GM21529 (cell line): ENCODE measurements around the gene SEMA3D.

ENCODE experiments used
- ATAC-seq: cut with Tn5 transposase; IDR thresholded peaks from one replicate; pipeline ENCODE4 v1.9.1; 2021; ENCODE audit not compliant: unreplicated experiment

SEMA3D gene

DNA sequence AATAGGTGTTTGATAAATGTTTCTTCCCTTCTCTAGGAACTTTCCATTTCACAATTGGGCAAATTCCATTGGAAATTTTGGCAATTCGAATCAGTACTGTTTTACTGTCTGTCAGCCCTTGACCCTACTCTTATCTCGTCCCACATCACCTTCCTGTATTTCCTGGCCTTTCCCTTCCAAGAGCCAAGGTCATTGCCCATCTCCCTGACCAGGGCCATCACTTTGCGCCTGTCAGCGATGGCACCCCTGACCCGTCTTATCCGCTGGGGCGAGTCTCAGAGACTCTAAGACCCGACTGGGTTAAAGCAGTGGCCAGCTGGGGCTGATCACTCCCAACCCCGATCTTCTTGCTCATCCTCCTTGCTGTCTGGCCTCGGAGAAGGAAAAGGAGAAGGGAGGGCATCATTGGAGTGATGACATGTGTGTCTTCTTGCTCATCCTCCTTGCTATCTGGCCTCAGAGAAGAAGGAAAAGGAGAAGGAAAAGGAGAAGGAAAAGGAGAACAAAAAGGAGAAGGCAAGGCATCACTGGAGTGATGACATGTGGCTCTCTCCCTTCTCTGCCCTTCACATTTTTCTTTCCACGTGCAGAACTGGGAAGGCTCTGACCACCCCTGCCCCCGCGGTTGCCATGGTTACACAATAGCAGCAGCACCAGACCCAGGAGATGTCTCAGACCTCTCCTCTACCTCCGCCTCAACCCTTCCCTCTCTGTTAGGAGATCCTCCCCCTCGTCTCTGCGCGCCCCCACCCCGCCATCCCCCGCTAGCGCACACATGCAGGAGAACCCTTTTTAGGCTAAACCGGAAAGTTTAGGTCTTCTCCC lies 2.0 kb downstream of the SEMA3D start:
- ATAC-seq: no peak

- no peak for ATAC-seq
Measured at GRCh38 chr7:85183296-85183695, 3.6 kb downstream of the SEMA3D start.

- ATAC-seq: no peak
Measured at GRCh38 chr7:85178531-85179298, 8.1 kb downstream of the SEMA3D start.

- ATAC-seq: no peak
Measured at GRCh38 chr7:85177316-85177715, 9.5 kb downstream of the SEMA3D start.

DNA sequence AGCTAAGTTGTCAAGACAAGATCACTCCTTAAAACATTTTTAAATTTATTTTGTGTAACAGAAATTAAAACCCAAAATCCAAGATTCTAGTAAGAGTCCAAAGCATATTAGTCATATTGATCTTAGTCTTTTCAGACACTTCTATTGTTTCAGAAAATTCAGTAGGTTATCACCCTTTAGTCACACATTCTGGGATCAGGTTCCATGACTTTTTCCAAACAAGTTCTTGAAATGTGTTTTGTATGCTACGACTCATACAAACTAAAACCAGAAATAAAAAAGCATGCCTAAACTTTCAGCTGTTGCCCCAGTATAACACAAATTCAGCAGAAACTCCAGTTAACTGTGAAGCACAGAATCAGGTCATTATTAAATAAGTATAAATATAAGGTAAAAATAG lies 10.7 kb downstream of the SEMA3D start:
- ATAC-seq: no peak

- ATAC-seq: no peak
Measured at GRCh38 chr7:85175217-85175616, 11.6 kb downstream of the SEMA3D start.

DNA sequence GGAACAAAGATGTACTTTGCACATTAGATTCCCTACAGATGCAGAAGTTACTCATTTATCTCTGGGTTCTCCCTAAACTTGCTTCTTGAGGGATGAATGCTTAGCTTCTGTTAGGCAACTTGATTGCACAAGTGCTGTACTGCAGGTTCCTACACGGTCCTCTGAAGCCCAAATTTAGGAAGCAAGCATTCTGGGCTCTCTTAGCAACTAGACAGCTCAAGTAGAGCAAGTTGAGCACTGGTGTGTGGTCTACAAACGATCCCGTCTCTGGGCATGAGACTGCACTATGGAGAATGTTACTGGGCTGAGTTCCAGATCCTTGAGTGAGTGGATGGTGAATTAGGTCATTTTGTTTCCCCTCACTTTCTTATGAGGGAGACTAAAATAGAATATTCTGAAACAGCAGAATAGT lies 14.3 kb downstream of the SEMA3D start:
- ATAC-seq: no peak

DNA sequence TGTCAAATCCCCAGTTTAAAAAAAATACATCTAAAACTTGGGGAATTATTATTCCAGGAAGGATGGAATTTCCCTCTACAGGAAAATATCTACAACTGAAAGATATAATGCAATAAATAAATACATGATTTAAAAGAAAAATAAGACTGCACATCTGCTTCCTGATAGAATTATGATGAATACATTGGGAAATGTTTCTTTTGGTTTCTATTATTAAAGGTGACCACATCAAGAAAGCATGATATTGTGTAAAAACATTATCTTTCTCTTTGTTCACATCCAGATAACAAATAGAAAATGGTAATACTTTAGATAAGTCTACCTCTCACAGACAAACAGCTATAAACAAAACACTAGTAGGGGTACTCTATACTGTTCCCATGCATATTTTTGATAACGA lies 19.2 kb downstream of the SEMA3D start:
- no peak for ATAC-seq

DNA sequence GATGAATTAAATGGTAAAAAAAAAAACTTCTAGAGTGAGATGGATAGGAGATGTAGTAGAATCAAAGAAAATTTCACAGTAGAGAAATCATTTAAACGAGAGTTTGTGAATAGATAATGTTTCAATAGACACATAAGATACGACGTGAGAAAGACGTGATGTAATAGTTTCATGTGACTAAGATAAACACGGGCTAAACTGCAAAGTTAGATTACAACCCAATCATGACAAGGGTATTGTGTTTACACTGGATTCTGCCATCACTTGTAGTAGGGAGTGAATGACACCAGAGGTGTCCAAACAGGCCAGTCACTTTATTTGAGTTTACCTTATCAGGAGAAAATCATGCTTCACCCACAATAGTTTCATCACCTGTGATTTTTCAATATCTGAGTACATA lies 21.6 kb downstream of the SEMA3D start:
- ATAC-seq: no peak

DNA sequence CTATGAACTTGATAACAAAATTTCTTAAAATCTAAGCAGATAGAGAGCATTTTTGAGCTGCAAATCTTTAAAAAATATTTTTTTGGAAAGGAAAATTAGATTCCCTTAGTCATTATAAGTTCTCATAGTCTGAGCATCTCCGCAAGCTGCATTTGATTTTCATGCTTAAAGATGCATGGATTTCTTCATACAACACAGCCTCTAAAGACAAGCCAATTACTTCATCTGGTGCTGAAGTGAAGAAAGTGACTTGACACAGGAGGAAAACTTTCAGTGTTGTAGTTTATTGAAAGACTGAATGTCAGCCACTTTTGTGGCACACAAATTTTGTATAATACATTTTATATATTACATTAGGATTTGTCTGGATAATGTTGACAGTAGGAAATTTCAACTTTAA lies 22.5 kb downstream of the SEMA3D start:
- ATAC-seq: no peak

- ATAC-seq: no peak
Measured at GRCh38 chr7:85162721-85163120, 24.1 kb downstream of the SEMA3D start.

- ATAC-seq: peak; percentile 89
Measured at GRCh38 chr7:85160223-85160622, 26.6 kb downstream of the SEMA3D start.

GRCh38 chr7:85159003-85159402 lies 27.9 kb downstream of the SEMA3D start:
- ATAC-seq: no peak

DNA sequence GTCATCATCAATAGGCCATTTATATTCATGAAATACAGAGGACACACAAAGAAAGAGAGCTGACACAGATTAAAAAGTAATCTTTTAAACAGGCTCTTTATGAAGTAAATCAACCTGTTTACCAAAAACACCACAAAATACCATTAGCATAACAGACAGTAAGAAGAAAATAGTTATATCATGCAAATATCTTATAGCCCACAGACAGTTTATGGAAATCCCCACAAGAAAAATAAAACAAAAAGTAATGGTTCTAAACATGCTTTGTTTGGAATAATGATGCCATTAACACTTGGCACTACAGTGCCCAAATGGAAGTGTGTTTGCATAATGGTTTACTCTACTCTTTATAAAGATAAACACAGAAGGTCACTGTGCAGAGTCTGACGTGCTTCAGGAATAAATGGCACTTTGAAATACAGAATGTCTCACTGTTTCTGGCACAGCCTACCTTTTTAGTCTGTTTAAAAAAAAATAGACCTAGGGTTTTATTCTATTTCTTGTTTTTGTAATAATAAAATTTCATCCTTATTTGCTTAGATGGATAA lies 30.1 kb downstream of the SEMA3D start:
- no peak for ATAC-seq

GRCh38 chr7:85154282-85154937 lies 32.4 kb downstream of the SEMA3D start:
- ATAC-seq: no peak

- ATAC-seq: no peak
Measured at GRCh38 chr7:85153715-85154114, 33.1 kb downstream of the SEMA3D start.

- no peak for ATAC-seq
Measured at GRCh38 chr7:85150624-85151023, 36.2 kb downstream of the SEMA3D start.

DNA sequence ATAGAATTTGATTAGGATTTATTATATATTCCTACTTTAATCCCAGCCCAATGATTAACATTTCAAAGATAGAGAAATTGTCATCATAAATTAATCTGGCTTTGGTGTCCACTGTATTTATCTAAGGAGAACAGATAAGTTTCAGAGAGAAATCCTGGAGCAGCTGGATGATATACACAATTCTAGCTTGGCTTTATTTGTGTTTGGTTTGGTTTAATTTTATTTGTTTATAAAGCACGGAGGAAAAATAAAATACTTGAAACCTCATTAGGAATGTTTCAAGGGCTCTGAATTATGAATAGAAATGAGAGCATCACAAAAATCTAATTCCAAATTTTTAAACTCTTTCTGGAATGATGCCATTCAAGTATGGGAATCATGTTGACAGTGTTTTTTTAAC lies 42.1 kb downstream of the SEMA3D start:
- no peak for ATAC-seq

DNA sequence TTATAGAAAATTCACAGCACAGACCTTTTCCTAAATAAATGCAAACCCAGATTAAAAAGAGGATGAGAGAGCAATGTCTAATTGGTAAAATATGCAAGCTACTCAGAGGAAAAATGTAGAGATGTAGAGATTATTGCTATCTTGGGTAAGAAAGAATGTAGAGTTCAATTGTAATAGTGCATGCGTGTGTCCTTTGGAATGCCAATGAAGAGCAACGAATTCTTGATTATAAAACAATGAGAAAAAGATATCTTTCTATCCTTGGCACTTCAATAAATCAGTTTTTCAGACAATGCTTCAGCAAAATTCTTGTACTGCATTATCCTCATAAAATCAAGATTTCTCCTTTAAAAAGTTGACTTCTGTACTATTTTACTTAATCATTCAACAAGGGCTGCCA lies 50.9 kb downstream of the SEMA3D start:
- ATAC-seq: no peak

DNA sequence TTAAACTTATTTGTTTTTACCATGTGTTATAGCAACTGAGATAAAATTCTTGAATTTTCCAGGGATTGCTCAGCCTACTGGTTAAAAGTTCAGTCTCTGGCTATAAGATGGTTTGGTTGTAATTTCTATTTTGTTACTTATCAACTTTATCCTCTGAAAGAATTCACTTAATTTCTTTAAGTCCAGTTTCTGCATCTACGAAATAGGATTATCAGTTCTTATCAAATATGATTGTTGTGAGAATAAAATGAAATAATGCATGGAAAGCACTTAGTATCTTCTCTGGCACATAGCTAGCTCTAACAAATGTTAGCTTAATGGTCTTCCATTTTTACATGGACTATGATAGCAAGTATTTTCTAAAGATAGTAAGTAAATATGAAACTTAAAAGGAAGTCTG lies 53.3 kb downstream of the SEMA3D start:
- no peak for ATAC-seq

GRCh38 chr7:85133006-85133405 lies 53.9 kb downstream of the SEMA3D start:
- ATAC-seq: no peak

DNA sequence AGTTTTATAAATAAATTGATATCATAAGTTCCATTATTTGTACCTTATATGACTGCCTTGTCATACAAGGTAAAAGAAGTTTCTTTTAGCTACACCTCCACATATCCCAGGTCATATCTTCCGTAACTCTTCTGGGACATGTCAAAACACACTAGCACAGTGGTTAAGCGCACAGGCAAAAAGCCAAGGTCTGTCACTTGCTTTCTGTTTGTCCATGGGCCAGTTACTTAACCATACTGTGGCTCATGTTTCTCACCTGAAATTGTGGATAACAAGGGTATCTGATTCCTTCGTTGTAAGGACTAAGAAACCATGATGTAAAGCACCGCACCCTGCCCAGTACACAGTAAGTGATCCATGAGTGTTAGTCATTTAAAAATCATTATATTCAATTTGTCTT lies 56.2 kb downstream of the SEMA3D start:
- ATAC-seq: no peak
